SH-SY5Y (cell line): ENCODE results near the gene CEBPA.

Source experiments
- GATA2 ChIP-seq: IDR thresholded peaks from 2 replicates; pipeline ENCODE4 v1.6.1; 2011; ENCODE audit warnings: mild to moderate bottlenecking, low read depth, low read length
- GATA3 ChIP-seq: IDR thresholded peaks from 2 replicates; pipeline ENCODE4 v1.6.1; 2011; ENCODE audit warnings: low read depth, mild to moderate bottlenecking, low read length, moderate library complexity

- TF ChIP-seq GATA2: no peak
- no peak for TF ChIP-seq GATA3
Observed at GRCh38 chr19:33261511-33262189, 40.7 kb downstream of the CEBPA start.
